Transverse colon (tissue), 4 donors: Measurements from ENCODE around the gene WSCD2.

ENCODE experiments used
- EP300 ChIP-seq: sonication (generic); formaldehyde crosslinking; IDR thresholded peaks from one replicate; pipeline ENCODE4 v1.6.1; 2017; ENCODE audit warnings: antibody characterized with exemption, low read depth
- POLR2A ChIP-seq: fragments of 450-650 bp; IDR thresholded peaks from one replicate; pipeline ENCODE4 v1.6.1; 2016; ENCODE audit warnings: antibody characterized with exemption, mild to moderate bottlenecking, moderate library complexity
- POLR2AphosphoS5 ChIP-seq, 3 donors: sonication (generic); formaldehyde crosslinking; IDR thresholded peaks; one replicate each; pipeline ENCODE4 v1.6.1; 2016; ENCODE audit warnings: antibody characterized with exemption in 3 of 3
- TF ChIP-seq, protein P1 (sequence below), 5 experiments: fragments of 200-600 bp in 3 of 5; fragments of 450-650 bp in 2 of 5; sonication (generic) in 3 of 5; IDR thresholded peaks; 1 replicate in 2 of 5; 2 replicates in 3 of 5; pipeline ENCODE4 v1.5.1; 2016 to 2017; ENCODE audit warnings: antibody characterized with exemption in 5 of 5, inconsistent platforms in 3 of 5, mild to moderate bottlenecking in 2 of 5, moderate library complexity in 1 of 5

DNA sequence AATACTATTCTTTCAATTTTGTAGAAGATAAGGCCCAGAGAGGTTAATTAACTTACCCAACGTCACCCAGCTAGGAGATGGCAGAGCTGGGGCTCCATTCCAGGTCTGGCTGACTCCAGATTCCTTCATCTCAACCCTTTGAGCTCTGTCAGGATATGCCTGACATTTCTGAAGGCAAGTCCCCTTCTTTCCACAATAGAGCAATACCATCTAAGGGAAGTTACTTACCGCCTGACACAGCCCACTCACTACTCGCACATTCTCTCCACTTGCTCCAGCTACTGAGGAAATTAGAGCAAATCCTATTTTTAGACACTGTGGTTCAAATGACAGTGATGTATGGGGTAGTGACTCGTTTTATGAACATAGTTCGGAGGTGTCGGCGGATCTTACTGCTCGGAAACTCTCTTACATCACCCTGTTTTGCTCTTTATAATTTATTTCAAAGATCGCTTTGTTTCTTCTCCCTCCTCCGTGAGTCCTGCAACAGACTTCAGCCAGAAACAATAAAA is 2.0 kb upstream of the WSCD2 start:
- TF ChIP-seq POLR2AphosphoS5 (IDR thresholded peaks at IDR 0.05) (peak; percentile 32 to 71 (median 38)), POLR2A (no peak), EP300 (peak; percentile 57)
- TF ChIP-seq, protein P1, sequence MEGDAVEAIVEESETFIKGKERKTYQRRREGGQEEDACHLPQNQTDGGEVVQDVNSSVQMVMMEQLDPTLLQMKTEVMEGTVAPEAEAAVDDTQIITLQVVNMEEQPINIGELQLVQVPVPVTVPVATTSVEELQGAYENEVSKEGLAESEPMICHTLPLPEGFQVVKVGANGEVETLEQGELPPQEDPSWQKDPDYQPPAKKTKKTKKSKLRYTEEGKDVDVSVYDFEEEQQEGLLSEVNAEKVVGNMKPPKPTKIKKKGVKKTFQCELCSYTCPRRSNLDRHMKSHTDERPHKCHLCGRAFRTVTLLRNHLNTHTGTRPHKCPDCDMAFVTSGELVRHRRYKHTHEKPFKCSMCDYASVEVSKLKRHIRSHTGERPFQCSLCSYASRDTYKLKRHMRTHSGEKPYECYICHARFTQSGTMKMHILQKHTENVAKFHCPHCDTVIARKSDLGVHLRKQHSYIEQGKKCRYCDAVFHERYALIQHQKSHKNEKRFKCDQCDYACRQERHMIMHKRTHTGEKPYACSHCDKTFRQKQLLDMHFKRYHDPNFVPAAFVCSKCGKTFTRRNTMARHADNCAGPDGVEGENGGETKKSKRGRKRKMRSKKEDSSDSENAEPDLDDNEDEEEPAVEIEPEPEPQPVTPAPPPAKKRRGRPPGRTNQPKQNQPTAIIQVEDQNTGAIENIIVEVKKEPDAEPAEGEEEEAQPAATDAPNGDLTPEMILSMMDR (IDR thresholded peaks at IDR 0.05), result no peak
